Measurements from ENCODE around the gene HOXA4.

The HOXA4 gene

DNA sequence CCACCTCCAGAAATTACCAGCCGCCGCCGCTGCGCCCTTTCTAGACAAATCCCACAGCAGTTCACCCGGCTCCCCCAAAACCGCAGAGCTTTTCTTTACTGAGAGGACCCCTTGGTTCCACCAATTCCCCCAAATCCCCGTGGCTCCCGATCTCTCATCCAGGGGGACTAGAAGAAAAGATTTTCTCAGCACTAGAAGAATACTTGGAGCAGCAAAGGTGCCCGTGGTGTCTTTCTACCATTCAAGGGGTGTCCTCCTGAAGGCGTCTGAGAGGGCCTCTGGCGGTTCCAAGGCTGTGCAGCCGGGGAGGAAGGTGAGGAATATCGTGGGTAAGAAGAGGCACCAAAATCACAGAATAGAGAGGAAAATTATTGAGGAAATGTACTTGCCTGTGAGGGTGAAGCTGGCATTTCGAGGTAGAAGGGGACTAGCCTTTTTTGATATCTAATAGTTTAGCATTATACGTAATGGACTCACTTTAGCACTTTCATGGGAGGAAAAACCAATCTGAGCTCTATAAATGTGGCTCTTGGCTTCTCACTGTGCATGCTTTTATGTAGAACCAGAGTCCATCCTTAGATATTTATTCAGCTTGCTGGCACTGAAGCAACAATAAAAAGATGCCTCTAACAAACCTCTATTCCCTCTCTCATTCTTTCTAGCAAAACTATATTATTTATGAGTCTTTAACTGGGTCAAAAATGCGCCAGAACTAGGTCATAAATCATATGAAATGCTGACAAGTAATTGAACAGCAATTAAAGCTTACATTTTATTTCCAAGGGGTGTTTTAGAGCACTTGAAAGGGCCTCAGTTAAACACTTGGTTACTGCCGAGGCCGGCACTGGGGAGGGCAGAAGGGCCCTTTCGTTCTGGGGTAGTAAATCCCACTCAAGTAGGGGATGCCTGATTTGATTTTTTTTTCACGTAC lies 14.3 kb downstream of the HOXA4 start:
- no peak for DNase-seq (ENCODE audit: low read depth)

DNA sequence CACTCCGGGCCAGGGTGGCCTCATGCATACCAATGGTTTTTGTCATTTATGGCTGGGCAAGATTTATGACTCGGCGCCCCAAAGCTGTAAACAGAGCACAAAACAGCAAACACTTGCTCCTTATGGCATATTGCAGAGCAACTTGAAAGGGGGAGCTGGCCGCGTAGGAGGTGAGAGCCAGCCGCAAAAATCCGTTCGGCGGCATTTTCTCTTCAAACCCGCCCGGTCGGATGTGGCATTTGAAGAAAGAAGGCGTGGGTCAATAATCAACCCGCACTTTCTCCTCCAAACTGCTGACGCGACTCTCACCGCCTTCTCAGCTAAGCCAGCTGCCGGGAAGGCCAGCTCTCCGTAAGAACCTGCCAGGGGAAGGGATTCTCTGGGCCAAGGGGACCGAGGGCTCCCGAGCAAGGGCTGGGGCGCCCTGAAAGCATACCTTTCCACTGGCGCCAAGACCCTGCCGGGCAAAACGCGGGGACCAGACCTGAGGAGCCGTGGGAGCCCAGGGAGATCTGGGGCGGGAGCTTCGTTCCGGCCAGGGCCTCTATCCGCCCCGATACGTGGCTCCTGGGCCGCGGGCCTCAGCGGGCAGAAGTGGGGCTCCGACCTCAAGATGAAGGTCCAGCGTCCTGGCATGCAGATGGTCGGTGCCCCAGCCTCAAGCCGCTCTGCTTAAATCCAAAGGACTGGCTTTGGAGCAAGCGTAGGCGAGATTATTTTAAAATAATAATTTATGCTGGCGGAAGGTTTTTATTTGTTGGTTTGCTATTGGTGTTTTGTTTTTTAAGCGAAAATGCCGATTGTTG lies 15.1 kb downstream of the HOXA4 start:
- DNase-seq (ENCODE audit: low read depth): no peak

DNA sequence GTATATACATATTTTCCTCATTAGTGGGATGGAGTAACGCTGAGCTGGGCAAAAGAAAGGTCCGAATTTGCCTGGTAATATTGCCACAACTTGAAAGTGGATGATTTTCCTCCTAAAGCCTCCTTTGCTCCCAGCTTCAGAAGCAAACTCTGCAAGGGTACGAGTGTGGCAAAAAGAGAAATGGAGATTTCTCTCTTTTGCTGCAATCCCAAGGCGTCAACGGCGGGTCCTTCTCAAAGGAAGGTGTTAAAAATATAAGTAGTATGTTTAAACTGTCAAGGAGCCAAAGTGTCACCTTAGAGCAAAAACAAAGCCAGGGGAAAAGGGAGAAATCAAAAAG lies 15.7 kb downstream of the HOXA4 start:
- DNase-seq (ENCODE audit: low read depth): no peak

DNA sequence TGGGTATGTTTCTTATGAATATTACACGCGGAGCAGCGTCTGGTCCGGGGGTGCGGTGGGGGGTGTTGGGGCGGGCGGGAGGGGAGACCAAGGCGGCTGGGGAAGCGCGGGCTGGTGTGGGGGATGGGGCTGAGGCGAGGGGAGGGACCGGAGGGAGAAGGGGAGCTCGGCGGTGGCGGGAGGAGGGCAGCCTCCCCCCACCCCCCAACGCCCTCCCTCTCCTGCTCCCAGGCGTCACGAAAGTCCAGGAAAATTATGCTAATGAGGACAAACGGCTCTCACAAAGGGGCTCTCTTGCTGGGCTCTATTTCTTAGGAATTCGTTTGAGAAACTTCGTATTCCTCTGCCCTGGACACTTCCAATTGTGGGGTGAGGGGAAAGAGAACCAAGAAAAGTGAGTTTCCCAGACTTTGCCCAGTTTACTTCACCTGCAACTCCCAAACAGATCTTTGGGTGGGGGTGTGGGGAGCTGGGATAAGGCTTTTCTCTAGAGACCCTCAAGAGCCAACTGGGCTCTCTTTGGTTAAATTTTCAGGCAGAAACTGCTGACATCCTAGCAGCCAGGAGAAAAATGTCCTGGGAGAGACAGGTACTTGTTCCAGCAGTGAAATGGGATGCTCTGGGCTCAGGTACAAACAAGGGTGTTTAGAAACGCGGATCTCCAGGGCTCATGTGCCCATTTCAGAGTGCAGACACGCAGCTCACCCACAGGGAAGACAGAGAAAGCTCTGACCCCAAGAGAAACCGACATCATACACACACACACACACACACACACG lies 16.4 kb downstream of the HOXA4 start:
- DNase-seq (ENCODE audit: low read depth): no peak

DNA sequence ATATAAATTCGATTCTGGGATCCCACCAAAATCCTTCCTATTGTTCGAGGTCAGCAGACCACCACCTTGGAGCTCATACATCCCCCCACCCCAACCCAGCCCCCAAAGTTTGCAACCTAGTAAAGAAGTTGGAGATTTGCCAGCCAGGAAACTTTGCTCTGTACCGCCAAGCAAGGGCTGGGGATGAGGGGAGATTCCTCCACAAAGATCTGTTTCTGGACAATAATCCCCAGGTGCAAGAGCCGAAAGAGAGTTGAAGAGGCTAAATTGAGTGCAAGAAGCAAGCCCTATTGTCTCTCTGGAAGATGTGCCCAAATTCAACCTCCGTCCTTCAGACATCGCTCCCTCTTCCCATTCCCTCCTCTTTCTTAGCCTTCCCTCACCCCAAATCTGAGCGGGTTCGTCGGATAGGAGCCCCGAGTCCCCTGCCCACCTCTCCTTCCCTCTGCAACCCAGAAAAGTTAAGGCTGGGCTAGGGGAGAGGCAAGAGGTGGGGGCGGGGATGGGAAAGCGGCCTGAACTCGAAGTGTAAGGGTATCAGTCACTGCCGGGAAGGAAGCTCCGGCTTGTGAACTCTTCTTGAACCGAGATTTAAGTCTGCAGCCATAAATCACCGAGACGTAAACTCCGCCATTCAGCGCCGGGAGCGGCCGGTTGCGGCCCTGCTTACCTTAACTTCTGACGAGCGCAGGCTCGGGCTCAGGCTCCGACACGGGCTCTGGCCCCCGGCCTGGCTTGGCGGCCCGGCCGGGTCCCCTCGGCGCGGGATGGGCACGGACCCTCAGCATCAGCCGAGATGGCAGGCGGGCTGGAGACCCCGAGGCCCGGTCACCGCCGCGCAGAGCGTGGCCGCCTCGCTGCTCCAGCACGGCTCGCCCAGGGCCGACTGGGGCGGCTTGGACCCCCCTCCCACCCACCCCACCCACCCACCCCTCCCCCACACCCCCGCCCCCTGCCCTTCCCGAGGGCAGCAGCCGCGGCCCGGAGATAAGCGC lies 17.3 kb downstream of the HOXA4 start:
- DNase-seq (ENCODE audit: low read depth): no peak

DNA sequence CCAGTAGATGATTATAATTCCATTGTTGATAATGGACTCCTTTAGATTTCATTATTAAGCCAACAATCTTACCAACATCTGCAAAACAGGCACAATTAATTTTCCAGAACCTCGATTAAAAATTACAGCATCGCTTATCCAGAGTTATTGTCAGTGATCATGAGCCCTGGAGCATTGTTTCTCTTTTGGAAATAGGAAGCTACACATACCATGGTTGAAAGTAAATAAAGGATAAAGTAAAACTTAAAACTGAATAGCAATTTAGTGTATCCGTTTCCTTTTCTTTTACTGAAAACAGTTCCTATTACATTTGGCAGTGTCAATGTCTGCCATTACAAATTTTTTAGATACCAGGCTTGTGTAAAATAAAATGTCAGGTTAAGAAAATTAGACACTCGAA lies 18.2 kb downstream of the HOXA4 start:
- no peak for DNase-seq (ENCODE audit: low read depth)

DNA sequence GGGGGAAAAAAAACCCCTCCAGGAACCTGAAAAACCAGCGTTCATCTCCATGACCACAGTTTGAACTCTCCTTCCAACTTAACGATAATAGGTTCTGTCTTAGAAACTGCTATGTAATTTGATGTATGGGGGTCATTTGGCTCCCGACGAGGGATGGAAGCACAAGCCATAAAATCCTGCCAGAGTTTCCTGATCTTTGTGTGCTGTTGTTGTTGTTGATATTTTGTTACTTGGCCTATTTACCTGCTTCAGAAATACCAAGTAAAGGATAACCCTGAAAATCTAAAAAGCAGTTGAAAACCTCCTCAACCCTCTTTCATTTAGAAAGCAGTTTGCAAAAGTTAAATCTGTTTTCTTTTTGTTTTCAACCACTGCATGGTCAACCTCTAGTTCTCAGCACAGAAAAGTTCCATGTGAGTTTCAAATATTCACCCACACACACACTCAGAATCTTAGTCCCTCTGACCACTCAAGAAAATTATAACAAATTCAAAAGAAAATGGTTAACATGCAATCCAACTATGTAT lies 18.7 kb downstream of the HOXA4 start:
- DNase-seq (ENCODE audit: low read depth): no peak

DNA sequence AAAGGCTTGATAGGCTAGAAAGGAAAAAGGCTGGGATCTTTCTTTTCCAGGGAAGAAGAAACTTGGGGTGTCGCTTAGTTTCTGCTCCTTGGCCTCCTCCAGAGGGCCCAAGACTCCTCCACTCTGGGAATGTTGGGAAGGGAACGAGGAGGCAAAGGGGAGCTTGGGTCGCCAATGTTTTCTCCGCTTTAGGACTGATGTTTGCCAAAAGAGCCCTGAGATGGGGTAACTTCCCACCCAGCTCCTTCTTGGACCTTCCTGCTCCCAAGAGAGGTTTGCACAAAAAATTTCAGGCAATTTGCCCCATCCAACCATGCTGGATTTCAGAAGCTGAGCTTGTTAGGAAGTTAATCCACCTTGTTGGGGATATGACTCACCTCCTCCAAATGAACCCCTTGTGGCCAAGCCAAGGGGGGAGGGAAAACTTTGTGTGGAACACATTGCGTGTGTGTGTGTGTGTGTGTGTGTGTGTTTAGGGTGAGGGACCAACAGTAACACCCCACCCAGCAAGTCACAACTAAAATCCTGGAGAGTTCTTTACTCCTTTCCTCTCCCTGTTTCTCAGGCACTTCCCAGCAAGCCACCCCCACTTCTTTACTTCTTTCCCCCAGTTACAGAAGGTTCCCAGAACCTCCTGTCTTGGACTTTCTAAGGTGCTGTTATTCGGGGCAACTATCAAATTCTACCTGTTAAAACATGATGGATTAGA lies 19.4 kb downstream of the HOXA4 start:
- no peak for DNase-seq (ENCODE audit: low read depth)

DNA sequence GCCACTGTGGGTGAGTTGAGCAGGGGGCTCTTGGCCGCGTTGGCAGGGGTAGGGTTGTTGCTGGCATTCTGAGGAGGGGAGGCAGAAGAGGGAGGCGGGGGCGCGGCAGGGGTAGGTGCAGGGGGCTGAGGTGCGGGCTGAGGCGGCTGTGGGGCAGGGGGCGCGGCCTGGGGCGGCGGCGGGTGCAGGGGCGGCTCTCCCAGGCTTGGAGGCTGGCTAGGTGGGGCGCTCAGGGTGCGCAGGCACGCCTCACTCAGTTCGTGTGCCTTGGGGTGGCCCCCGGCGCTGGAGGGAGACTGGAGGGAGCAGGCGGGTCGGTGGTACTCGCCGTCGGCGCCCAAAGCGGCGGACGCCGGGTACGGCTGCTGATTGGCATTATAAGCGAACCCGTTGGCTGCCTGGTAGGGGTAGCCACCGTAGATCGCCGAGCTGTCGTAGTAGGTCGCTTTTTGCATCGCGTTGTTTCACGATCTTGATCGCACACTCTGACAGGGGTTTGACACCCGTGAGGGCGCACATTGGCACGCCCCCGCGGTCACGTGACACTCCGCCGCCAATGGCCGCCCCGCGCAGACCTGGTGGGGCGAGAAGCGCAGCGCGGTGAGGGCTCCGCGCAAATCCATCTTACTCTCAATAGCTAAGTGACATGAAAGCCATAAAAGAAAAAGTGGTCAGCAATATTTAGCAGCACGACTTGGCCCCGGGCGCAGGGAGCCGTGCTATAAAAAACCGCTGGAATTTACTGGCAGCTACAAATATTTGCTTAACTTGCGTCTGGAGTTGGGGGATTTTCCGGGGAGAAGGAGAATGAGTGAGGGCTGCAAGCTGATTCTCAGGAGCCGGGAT lies 20.1 kb downstream of the HOXA4 start:
- no peak for DNase-seq (ENCODE audit: low read depth)

DNA sequence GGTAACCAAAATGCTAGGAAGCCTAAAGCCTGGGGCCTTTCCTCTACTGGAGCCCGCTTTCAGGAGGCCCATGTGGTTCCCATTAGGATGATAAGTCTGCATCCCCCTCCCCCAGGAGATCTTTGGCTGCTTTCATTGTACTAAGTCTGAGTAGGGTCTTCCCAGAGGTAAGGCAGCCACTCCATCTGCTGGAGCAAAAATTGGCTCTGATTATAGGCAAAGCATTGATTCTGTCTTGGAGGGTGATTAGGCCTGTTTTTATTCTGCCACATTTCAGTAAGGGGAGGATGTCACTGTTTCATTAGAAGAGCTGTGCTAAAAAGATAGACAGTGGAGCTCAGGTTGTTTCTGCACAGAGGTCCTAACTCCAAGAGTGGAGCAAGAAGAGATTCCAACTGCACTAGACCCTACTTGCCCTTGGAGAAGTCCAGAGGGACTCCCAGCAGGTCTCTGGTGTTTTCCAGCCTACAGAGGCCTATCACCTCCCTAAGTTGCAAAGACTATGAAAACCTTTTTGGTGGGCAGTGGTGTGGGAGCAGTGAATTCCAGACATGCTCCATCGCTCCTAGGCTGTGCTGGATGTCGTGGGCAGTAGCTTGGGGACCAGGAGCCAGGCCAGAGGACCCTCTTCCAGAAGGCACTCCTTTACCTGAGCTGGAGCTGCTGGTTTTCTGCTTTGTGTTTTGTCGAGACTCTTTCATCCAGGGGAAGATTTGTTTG lies 20.9 kb downstream of the HOXA4 start:
- DNase-seq (ENCODE audit: low read depth): no peak

DNA sequence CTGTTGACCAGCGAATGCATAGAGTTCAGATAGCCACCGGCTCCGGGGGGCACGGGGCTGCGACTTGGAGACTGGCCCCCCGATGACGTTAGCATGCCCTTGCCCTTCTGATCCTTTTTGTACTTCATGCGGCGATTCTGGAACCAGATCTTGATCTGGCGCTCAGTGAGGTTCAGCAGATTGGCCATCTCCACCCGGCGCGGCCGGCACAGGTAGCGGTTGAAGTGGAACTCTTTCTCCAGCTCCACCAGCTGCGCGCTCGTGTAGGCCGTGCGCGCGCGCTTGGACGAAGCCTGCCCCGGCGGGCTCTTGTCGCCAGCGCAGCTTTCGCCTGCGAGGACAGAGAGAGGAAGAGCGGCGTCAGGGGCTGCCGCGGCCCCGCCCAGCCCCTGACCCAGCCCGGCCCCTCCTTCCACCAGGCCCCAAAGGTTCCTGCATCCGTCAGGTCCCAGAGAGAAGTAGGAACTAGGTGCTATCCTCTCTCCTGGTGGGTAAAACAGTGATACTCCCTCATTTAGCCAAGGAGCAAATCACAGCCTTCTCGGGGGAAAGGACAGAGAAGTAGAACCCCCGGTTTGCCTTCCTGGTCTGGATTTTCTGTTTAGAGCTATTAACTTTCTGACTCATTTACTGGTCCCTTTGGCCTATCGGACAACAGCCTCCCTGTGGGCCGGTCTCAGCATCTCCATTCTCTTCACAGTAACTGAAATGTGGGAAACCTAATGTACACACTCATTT lies 22.0 kb downstream of the HOXA4 start:
- DNase-seq (ENCODE audit: low read depth): no peak

DNA sequence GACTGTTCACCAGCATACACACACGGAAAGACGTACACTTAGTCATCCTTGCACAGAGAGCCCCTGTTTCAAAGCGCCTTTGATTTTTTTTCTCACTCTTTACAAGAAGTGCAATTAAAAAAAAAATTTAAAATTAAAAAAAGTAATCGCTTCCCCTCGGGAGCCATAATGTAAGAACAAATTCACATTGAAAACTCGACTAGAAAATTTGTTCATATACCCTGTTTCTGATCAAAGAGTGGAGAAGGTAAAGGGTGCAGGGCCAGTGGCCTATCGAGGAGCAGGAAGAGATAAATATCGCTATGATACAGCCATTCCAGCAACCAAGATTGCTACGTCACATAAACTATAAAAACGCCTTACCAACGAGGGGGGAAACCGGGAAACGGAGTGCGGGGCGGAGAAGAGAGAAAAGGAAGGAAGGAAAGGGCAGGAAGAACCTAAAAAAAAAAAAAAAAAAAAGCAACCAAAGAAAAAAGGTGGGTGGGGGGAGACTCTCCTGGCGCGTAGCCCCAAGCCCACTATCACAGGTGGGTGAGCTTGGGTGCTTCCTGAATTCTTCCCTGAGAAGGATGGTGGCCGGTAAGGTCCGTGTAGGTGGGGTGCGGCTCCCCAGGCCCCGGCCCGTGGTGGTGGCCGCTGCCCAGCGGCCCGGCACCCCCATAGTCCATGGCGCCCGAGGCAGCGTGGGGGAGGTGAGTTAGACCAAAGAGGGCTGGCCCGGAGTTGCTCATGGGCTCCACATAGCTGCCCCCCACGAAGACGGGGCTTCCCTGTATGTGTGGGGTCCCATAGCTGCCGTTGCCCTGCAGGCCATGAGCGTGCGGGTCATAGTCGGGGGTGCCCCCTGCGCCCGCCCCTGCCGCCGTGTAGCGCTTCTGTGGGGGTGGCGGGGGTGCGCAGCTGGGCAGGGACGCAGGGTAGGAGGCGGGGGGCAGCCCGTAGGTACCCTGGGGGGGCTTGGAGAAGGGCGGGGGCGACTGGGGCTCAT lies 22.9 kb downstream of the HOXA4 start:
- DNase-seq (ENCODE audit: low read depth): no peak

DNA sequence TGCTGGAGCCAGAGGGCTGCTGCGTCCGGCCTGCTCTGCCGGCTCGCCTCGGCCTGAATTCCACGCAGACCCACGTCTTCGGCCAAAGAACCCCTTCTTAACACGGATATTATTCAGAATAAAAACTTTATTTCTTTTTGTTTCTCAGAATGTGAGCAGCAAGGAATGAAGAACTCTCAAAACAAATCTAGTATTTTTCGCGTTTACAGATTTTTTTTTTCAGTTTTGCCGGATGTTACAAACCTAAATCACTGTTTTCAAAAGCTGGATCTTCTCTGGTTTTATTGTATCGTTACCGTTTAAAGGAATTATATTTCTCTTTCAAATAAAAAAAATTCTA lies 23.7 kb downstream of the HOXA4 start:
- no peak for DNase-seq (ENCODE audit: low read depth)

DNA sequence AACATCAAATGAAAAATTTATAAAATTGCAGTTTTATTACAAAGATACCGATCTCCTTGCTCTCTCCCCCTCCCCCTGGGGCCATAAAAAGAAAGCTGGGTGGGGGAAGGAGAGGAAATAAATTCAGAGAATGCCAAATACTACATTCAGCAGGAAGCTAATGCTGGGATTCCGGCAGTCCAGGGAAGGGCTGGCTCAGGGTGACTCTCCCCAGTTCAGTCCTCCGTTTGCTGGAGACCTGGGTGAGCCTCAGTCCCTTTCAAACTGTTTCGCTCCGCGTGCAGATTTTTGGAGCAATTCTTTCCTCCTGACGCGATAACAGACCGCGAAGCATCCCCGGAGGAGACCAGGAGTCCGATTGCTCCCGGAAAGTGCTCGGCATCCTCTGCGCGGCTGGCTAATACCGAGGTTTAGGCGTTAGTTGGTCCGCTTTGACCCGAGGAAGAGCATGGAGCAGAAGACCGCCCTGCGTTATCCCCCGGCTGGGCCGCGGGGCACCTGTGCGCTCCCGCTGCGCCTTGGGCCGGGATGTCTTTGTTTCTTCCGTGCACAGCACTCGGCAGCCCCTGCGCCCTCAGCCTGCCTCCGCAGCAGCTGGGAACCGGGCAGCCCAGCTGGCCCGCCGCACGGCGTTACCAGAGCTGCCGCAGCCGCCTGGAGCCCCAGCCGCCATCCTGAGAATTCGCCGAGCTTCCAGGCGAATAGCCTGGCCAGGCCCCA lies 24.2 kb downstream of the HOXA4 start:
- DNase-seq (ENCODE audit: low read depth): no peak

DNA sequence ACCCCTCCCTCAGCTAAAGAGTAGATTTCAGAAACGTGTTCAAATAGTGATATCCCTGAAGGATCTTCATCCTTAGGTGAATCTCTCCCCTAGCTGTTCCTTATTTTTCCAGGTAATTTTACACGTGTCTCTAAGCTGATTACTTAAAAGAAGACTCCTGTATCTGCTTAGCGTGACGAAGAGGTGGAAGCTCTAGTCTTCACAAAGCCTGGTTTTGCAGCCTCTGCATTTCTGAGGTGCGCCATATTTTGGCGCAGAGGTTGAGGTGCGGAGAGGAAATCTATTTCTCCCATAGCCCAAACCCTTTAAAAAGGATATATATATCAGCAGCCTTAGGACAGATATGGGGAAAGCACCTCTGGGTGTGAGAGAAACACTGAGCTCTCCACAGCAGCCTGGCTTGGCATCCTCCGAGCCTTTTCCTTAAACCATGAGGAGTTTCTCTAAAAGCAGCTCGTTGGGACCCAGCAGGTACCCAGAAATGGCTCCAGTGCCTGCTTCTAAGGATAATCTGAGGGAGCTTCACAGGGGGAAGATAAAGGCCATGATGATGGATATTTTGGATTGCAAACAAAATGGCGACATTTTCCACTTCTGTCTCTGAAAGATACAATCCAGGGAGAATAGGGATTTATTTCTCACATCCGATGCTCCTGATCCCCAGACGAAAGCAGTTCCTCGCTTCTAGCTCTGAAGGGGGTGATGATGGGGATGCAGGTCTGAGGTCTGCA lies 25.1 kb downstream of the HOXA4 start:
- no peak for DNase-seq (ENCODE audit: low read depth)
